PC-3 (cell line): ENCODE measurements around the gene ATG5.

Source experiments
- EZH2 ChIP-seq: fragments of 300-600 bp; sonication (generic); IDR thresholded peaks from one replicate; pipeline ENCODE4 v1.6.1; 2017; ENCODE audit warnings: antibody characterized with exemption, mild to moderate bottlenecking, low read length; ENCODE audit not compliant: unreplicated experiment
- TF ChIP-seq, protein P1 (sequence below): fragments of 300-600 bp; sonication (generic); conservative IDR thresholded peaks from 2 replicates; pipeline ENCODE4 v1.5.1; 2017; ENCODE audit warnings: antibody characterized with exemption, low read depth, mild to moderate bottlenecking, low read length

DNA sequence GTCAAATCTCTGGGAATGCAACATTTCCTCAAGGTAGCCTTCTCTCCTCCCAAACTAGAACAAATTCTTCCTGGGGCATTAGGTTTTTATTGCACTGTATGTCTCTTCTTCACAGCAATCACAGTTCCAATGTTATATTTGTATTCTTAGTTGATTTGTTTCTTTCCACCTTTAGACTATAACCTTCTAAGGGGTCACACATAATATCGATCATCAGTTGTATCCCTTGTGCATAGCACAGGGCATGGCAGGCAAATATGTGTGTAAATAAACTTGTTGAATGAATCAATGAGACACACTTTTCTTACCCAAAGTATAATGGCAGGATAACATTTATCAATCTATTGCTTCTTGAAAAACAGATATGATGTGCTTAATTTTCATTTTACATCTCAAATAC lies 81.0 kb downstream of the ATG5 start:
- TF ChIP-seq, protein P1, sequence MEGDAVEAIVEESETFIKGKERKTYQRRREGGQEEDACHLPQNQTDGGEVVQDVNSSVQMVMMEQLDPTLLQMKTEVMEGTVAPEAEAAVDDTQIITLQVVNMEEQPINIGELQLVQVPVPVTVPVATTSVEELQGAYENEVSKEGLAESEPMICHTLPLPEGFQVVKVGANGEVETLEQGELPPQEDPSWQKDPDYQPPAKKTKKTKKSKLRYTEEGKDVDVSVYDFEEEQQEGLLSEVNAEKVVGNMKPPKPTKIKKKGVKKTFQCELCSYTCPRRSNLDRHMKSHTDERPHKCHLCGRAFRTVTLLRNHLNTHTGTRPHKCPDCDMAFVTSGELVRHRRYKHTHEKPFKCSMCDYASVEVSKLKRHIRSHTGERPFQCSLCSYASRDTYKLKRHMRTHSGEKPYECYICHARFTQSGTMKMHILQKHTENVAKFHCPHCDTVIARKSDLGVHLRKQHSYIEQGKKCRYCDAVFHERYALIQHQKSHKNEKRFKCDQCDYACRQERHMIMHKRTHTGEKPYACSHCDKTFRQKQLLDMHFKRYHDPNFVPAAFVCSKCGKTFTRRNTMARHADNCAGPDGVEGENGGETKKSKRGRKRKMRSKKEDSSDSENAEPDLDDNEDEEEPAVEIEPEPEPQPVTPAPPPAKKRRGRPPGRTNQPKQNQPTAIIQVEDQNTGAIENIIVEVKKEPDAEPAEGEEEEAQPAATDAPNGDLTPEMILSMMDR, result no peak
- TF ChIP-seq EZH2, result no peak
